Breast epithelium (tissue), 4 donors: ENCODE results near the gene TSPO. TPM values are rescaled to one million over a fixed set of nuclear protein-coding genes. Genes with fewer than 3 reads are reported as not detected.

Experiments used
- DNase-seq, 2 donors: peaks; one replicate each; pipeline ENCODE4 v3.0.0-alpha.2; 2019; ENCODE audit warnings: low spot score in 2 of 2
- H3K27ac ChIP-seq, 2 donors: fragments of 200-600 bp; sonication (generic) in 1 of 2; one replicate each; pipeline ENCODE4 v1.5.1; 2016 to 2019; ENCODE audit warnings: mild to moderate bottlenecking in 1 of 2
- H3K27me3 ChIP-seq, 2 donors: fragments of 200-600 bp; sonication (generic) in 1 of 2; one replicate each; pipeline versions ENCODE4 v1.5.1 to v1.6.0; 2017 to 2019; ENCODE audit warnings: control low read depth in 1 of 2, mild to moderate bottlenecking in 1 of 2
- H3K36me3 ChIP-seq: fragments of 200-600 bp; one replicate; pipeline ENCODE4 v1.5.1; 2019
- H3K4me1 ChIP-seq, 2 donors: fragments of 200-600 bp; sonication (generic); one replicate each; pipeline ENCODE4 v1.5.1; 2016 to 2019; ENCODE audit warnings: control low read depth in 1 of 2
- H3K4me3 ChIP-seq, 3 donors: fragments of 200-600 bp; sonication (generic); 1 replicate in 2 of 3; 2 replicates in 1 of 3; pipeline ENCODE4 v1.5.1; 2016 to 2019; ENCODE audit warnings: mild to moderate bottlenecking in 3 of 3, moderate library complexity in 2 of 3
- H3K9me3 ChIP-seq, 2 donors: fragments of 200-600 bp; sonication (generic) in 1 of 2; one replicate each; pipeline ENCODE4 v1.5.1; 2016 to 2019; ENCODE audit warnings: control low read depth in 1 of 2
- POLR2A ChIP-seq: fragments of 450-650 bp; IDR thresholded peaks from one replicate; pipeline ENCODE4 v1.6.1; 2016; ENCODE audit warnings: antibody characterized with exemption, mild to moderate bottlenecking, moderate library complexity
- POLR2AphosphoS5 ChIP-seq, 3 donors: sonication (generic); formaldehyde crosslinking; IDR thresholded peaks; one replicate each; pipeline ENCODE4 v1.6.1; 2017; ENCODE audit warnings: antibody characterized with exemption in 3 of 3
- intact Hi-C: fragments of 100-400 bp; cut with DNase I; formaldehyde crosslinking; loops from one replicate; pipeline ENCODE4 v1.15.1; 2023; ENCODE audit warnings: low total_unique reads
- total RNA-seq, 3 donors: library from RNA; depleted of rRNA; stranded (reverse); fragments of >200 nt; gene quantifications; one replicate each; pipeline ENCODE4 v1.1.0, GENCODE V29; 2016
- TF ChIP-seq, protein P1 (sequence below), 3 donors: fragments of 450-650 bp; IDR thresholded peaks; one replicate each; pipeline ENCODE4 v1.5.1; 2016 to 2017; ENCODE audit warnings: antibody characterized with exemption in 3 of 3, mild to moderate bottlenecking in 3 of 3, moderate library complexity in 3 of 3

The TSPO gene
- total RNA-seq, 3 donors from 2014 or later = 250 to 468 (median 284) TPM

DNA sequence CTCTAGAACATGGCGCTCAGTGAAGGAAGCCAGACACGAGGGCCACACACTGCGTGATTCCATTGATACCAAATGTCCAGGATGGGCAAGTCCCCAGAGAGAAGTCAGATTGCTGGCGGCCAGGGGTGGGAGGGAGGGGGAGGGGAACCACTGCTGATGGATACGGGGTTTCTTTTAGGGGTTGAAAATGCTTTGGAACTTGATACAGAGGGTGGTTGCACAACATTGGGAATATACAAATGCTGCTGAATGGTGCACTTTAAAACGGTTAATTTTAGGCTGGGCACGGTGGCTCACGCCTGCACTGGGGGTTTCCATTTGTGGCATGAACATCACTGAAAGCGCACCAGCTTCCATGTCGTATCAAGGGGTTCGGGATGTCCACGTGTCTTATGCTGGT, 5.1 kb downstream of the TSPO start:
- Histone ChIP-seq H3K27ac (no peak overlapping the region), H3K36me3 (no peaks in the 10 kb centered on the region), H3K9me3 (no peaks in the 10 kb centered on the region), H3K4me1 (no peaks in the 10 kb centered on the region), H3K27me3 (no peaks in the 10 kb centered on the region), H3K4me3 (no peak overlapping the region)
- TF ChIP-seq POLR2A (no peak), POLR2AphosphoS5 (IDR thresholded peaks at IDR 0.05) (no peak)
- TF ChIP-seq, protein P1, sequence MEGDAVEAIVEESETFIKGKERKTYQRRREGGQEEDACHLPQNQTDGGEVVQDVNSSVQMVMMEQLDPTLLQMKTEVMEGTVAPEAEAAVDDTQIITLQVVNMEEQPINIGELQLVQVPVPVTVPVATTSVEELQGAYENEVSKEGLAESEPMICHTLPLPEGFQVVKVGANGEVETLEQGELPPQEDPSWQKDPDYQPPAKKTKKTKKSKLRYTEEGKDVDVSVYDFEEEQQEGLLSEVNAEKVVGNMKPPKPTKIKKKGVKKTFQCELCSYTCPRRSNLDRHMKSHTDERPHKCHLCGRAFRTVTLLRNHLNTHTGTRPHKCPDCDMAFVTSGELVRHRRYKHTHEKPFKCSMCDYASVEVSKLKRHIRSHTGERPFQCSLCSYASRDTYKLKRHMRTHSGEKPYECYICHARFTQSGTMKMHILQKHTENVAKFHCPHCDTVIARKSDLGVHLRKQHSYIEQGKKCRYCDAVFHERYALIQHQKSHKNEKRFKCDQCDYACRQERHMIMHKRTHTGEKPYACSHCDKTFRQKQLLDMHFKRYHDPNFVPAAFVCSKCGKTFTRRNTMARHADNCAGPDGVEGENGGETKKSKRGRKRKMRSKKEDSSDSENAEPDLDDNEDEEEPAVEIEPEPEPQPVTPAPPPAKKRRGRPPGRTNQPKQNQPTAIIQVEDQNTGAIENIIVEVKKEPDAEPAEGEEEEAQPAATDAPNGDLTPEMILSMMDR (IDR thresholded peaks at IDR 0.05) = no peak
- no peak for DNase-seq
- intact Hi-C loops = loop anchor here (10.0 kb wide), 1 partner anchor 1208 kb away; no protein-coding TSS in a partner anchor

- Histone ChIP-seq H3K27ac (no peak overlapping the region), H3K36me3 (no peaks in the 10 kb centered on the region), H3K4me3 (no peak overlapping the region), H3K9me3 (no peaks in the 10 kb centered on the region), H3K4me1 (no peaks in the 10 kb centered on the region), H3K27me3 (no peaks in the 10 kb centered on the region)
- no peak for TF ChIP-seq POLR2A
- intact Hi-C loops = loop anchor here (10.0 kb wide), 1 partner anchor 1207 kb away; no protein-coding TSS in a partner anchor
- no peak for DNase-seq
Measured at GRCh38 chr22:43157874-43158546, 6.7 kb downstream of the TSPO start.

DNA sequence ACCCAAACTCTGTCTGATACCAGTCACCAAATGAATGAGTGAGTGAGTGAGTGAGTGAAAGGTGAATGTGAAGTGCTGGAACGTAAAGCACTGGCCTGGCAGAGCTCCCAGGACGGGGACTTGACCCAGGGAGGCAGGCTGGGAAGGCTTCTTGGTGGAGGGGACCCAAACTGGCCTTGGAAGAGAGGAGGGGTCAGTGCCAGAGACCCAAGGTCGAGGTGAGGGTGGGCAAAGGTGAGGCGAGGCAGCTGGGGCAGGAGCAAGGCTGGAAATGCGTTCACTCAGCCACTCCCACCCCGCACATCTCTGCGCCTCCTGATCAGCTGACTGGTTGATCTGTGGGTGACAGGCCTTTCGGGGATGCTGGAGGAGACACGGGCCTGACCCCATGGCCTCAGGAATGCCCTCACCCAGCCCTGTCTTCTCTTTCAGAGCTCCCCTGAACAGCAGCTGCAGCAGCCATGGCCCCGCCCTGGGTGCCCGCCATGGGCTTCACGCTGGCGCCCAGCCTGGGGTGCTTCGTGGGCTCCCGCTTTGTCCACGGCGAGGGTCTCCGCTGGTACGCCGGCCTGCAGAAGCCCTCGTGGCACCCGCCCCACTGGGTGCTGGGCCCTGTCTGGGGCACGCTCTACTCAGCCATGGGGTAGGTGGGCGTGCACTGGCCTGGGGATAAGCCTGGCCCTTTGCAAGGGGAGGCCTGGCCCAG, 7.6 kb downstream of the TSPO start:
- Histone ChIP-seq H3K36me3 (no peaks in the 10 kb centered on the region), H3K4me3 (no peak overlapping the region), H3K9me3 (no peaks in the 10 kb centered on the region), H3K27me3 (no peaks in the 10 kb centered on the region), H3K27ac (no peak overlapping the region), H3K4me1 (peaks cover 0 to 6% of the 10 kb centered on the region in 2 donors)
- DNase-seq = no peak
- intact Hi-C loops = loop anchor here (10.0 kb wide), 1 partner anchor 1206 kb away; no protein-coding TSS in a partner anchor
- no peak for TF ChIP-seq POLR2A
- TF ChIP-seq, protein P1 (IDR thresholded peaks at IDR 0.05) = no peak

DNA sequence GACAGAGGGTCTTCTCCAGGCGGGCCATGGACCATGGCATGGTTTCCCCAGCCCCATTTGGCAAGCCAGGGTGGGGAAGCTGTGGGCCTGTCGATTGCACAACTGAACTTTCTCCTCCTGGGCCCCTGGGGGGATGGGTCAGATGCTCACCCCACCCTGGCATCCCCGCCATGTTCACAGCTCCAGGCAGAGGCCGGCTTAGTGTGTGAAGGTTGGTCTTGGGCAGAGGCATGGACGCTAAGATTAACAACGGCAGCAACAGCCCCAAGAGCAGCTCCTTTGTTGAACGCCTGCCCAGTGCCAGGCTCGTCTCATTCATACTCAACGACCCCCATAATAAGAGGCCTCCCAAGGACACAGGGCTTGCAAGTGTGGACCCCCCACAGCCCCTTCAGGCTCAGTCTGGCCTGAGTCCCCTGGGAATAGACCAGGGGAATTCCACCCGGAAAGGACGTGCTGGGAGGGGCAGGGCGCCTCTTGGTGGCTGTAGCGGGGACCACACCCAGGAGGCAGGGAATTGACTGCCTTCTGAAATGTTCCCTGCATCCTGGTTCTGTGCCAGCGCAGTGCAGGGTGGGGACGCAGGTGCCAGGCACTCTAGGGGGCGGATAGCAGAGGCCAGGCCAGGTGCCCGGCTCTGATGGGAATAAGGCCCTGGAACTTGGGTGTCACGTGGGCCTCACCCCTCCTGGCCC, 8.3 kb downstream of the TSPO start:
- intact Hi-C loops = loop anchor here (10.0 kb wide), 1 partner anchor 1205 kb away; no protein-coding TSS in a partner anchor

GRCh38 chr22:43160497-43161126, 9.3 kb downstream of the TSPO start:
- intact Hi-C loops = no loop called here
- DNase-seq = no peak
- H3K27ac ChIP-seq = no peak overlapping the region

More for the DNA sequence above, 8.3 kb downstream of the TSPO start:
- Histone ChIP-seq H3K9me3 (no peaks in the 10 kb centered on the region), H3K4me1 (peaks cover 0 to 9% of the 10 kb centered on the region in 2 donors), H3K36me3 (no peaks in the 10 kb centered on the region), H3K27me3 (no peaks in the 10 kb centered on the region), H3K4me3 (no peak overlapping the region), H3K27ac (no peak overlapping the region)
- no peak for DNase-seq
- TF ChIP-seq POLR2AphosphoS5 (IDR thresholded peaks at IDR 0.05) (no peak), POLR2A (no peak)
- TF ChIP-seq, protein P1 (IDR thresholded peaks at IDR 0.05) = no peak

More at GRCh38 chr22:43160497-43161126, 9.3 kb downstream of the TSPO start:
- Histone ChIP-seq H3K4me3 (no peak overlapping the region), H3K27me3 (no peaks in the 10 kb centered on the region), H3K9me3 (no peaks in the 10 kb centered on the region), H3K36me3 (no peaks in the 10 kb centered on the region), H3K4me1 (peaks cover 0 to 9% of the 10 kb centered on the region in 2 donors)
- TF ChIP-seq POLR2A = no peak
- TF ChIP-seq POLR2AphosphoS5 (IDR thresholded peaks at IDR 0.05) = no peak
